Heart left ventricle (tissue), 16 donors: Measurements from ENCODE around the gene HOXD12. TPM values are rescaled to one million over a fixed set of nuclear protein-coding genes. Genes with fewer than 3 reads are reported as not detected.

Experiments
- ATAC-seq, 4 donors: fragments of 200-7000 bp; cut with Tn5 transposase; one replicate each; pipeline ENCODE4 v1.9.1; 2020 to 2022; ENCODE audit warnings: moderate library complexity in 4 of 4, mild to moderate bottlenecking in 3 of 4, moderate number of reproducible peaks in 1 of 4
- DNase-seq, 5 donors: peaks; one replicate each; pipeline ENCODE4 v3.0.0-alpha.2; 2020
- H3K27ac ChIP-seq, 12 donors: fragments of 200-600 bp; sonication (generic) in 4 of 12; one replicate each; pipeline versions ENCODE4 v1.5.0 to v1.8.0; 2016 to 2022; ENCODE audit warnings: mild to moderate bottlenecking in 2 of 12
- H3K27me3 ChIP-seq, 9 donors: fragments of 200-600 bp; sonication (generic) in 2 of 9; one replicate each; pipeline versions ENCODE4 v1.5.1 to v1.8.0; 2016 to 2022; ENCODE audit warnings: mild to moderate bottlenecking in 3 of 9
- H3K36me3 ChIP-seq, 9 donors: fragments of 200-600 bp; sonication (generic) in 2 of 9; one replicate each; pipeline versions ENCODE4 v1.5.0 to v1.8.0; 2018 to 2022; ENCODE audit warnings: mild to moderate bottlenecking in 2 of 9
- H3K4me1 ChIP-seq, 12 donors: fragments of 200-600 bp; sonication (generic) in 4 of 12; one replicate each; pipeline versions ENCODE4 v1.5.0 to v1.8.0; 2016 to 2022; ENCODE audit warnings: mild to moderate bottlenecking in 3 of 12
- H3K4me3 ChIP-seq, 12 donors: fragments of 200-600 bp; sonication (generic) in 4 of 12; one replicate each; pipeline versions ENCODE4 v1.5.0 to v1.8.0; 2017 to 2022; ENCODE audit warnings: mild to moderate bottlenecking in 9 of 12, moderate library complexity in 4 of 12
- H3K9me3 ChIP-seq, 12 donors: fragments of 200-600 bp; sonication (generic) in 4 of 12; one replicate each; pipeline versions ENCODE4 v1.5.0 to v1.8.0; 2016 to 2022; ENCODE audit warnings: mild to moderate bottlenecking in 1 of 12
- CTCF ChIP-seq, 12 donors: fragments of 200-600 bp; sonication (generic) in 4 of 12; IDR thresholded peaks; one replicate each; pipeline versions ENCODE4 v1.5.0 to v1.8.0; 2018 to 2022; ENCODE audit warnings: antibody characterized with exemption in 12 of 12, mild to moderate bottlenecking in 5 of 12
- POLR2A ChIP-seq, 2 donors: fragments of 450-650 bp; IDR thresholded peaks; one replicate each; pipeline ENCODE4 v1.6.1; 2017; ENCODE audit warnings: antibody characterized with exemption in 2 of 2, mild to moderate bottlenecking in 2 of 2, moderate library complexity in 2 of 2
- WGBS, 4 donors: extraction: QIAGEN DNeasy Blood & Tissue Kit in 2 of 4; methylation state at CpG; one replicate each; pipeline versions ENCODE4 v1.1.5 to v1.1.7; 2013 to 2018; 5-methylcytosine and 5-hydroxymethylcytosine counted together
- intact Hi-C, 10 donors: fragments of 100-400 bp; cut with DNase I; formaldehyde crosslinking; loops; one replicate each; pipeline versions ENCODE4 v1.11.1 to v1.14.2; 2022
- polyA plus RNA-seq, 2 donors: library from polyadenylated mRNA; stranded (reverse); fragments of 200-250 nt; gene quantifications; one replicate each; pipeline ENCODE4 v1.2.3, GENCODE V29; 2013
- total RNA-seq, 9 donors: library from RNA; depleted of rRNA in 2 of 9; stranded (reverse); fragments of >200 nt in 2 of 9; fragmentation: NEBNext Ultra II Directional in 3 of 9; extraction: Animal tissue kit (Norgen Biotek cat#: 25700) in 3 of 9; gene quantifications; one replicate each; pipeline versions ENCODE4 v1.1.0 to v1.2.4, GENCODE V29; 2016 to 2023
- donor health status: ischemic (EF 13 %, LVEDD 7.1; RV severe dilation, severe dysfunction).
- donor health status: healthy with polysubstance abuse.
- donor health status: DM: no; HTN: yes; CAD: no.
- donor health status: DM: no; HTN: no; CAD: no.
- donor health status: ischemic (EF 25% LVEDD 6.9; RV normal size, moderate dysfunction).
- donor health status: ischemic (EF 25% LVEDD 5.7; RV mildly dilated, moderate dysfunction).
- donor health status: healthy.
- donor health status: DM: yes; HTN: yes; CAD: no.
- donor health status: ischemic (EF 35%, LVEDD 5.7; RV mildly dilated, moderate dysfunction).
- donor health status: nonischemic (EF 11% LVEDD 7.7; RV severe dilation, severe dysfunction).
- donor health status: DM: yes; HTN: yes; CAD: no.
- donor health status: PGD.
- donor health status: ischemic (EF 29% LVEDD 5.4; RV normal size, mild dysfunction).
- donor health status: nonischemic (EF 23%, LVEDD 6.1; RV moderate dilation, normal function).

The HOXD12 gene
- total and polyA plus RNA-seq, 11 donors, result not detected

GRCh38 chr2:176071330-176072291 lies 28.0 kb upstream of the HOXD12 start:
- Histone ChIP-seq H3K4me1 (peaks cover 0 to 35% (median 7%) of the 10 kb centered on the region in 12 donors), H3K9me3 (no peaks in the 10 kb centered on the region), H3K27ac (no peak overlapping the region), H3K27me3 (peaks cover 80 to 100% (median 99%) of the 10 kb centered on the region in 9 donors), H3K36me3 (no peaks in the 10 kb centered on the region), H3K4me3 (no peak overlapping the region)
- ATAC-seq (no peak), DNase-seq (no peak)
- WGBS, 4 donors, result 14 to 20% (median 17%) methylated on average over 24 to 58 of the region's 58 CpGs
- intact Hi-C loops, result loop anchor here in 1 of 10 donors (10.0 kb wide), 1 partner anchor 67 kb away; the partner anchor contains the start of gene LNPK
- TF ChIP-seq CTCF (IDR thresholded peaks at IDR 0.05) (no peak), POLR2A (IDR thresholded peaks at IDR 0.05) (no peak)

GRCh38 chr2:176072292-176072669 lies 27.3 kb upstream of the HOXD12 start:
- Histone ChIP-seq H3K27ac (no peak overlapping the region), H3K4me3 (no peak overlapping the region), H3K36me3 (no peaks in the 10 kb centered on the region), H3K27me3 (peaks cover 81 to 100% (median 99%) of the 10 kb centered on the region in 9 donors), H3K4me1 (peaks cover 0 to 28% (median 5%) of the 10 kb centered on the region in 12 donors), H3K9me3 (no peaks in the 10 kb centered on the region)
- intact Hi-C loops, result loop anchor here in 1 of 10 donors (10.0 kb wide), 1 partner anchor 67 kb away; the partner anchor contains the start of gene LNPK
- ATAC-seq, result no peak
- no peak for TF ChIP-seq POLR2A (IDR thresholded peaks at IDR 0.05)
- TF ChIP-seq CTCF (IDR thresholded peaks at IDR 0.05), result no peak
- DNase-seq, result no peak
- 37 to 52% (median 44%) methylated on average over 5 of the region's 5 CpGs for WGBS, 4 donors

- peaks cover 77 to 100% (median 99%) of the 10 kb centered on the region in 9 donors for H3K27me3 ChIP-seq
- peaks cover 0 to 20% (median under 1%) of the 10 kb centered on the region in 12 donors for H3K4me1 ChIP-seq
- DNase-seq, result no peak
- 10 to 12% (median 11%) methylated on average over 15 to 29 of the region's 29 CpGs for WGBS, 4 donors
- H3K36me3 ChIP-seq, result no peaks in the 10 kb centered on the region
- intact Hi-C loops, result loop anchor here in 1 of 10 donors (10.0 kb wide), 1 partner anchor 68 kb away; the partner anchor contains the start of gene LNPK
- no peaks in the 10 kb centered on the region for H3K9me3 ChIP-seq
- no peak overlapping the region for H3K4me3 ChIP-seq
- no peak overlapping the region for H3K27ac ChIP-seq
- no peak for TF ChIP-seq POLR2A (IDR thresholded peaks at IDR 0.05)
- TF ChIP-seq CTCF (IDR thresholded peaks at IDR 0.05), result no peak
- ATAC-seq, result no peak
Measured at GRCh38 chr2:176072951-176073904, 26.4 kb upstream of the HOXD12 start.
